C1 segment of cervical spinal cord (tissue), 14 donors: ENCODE measurements around the gene KDF1.

Experiments
- DNase-seq, 14 donors: peaks; one replicate each; lab custom pipeline; 2025; lab: John Stamatoyannopoulos, UW

KDF1 gene

GRCh38 chr1:26915204-26915842 lies 44.9 kb downstream of the KDF1 start:
- DNase-seq: peak in 1 of 14 donors; percentile 48

GRCh38 chr1:26913754-26914619 lies 46.3 kb downstream of the KDF1 start, which contains the start of gene NR0B2:
NR0B2 (minus strand) TSS chr1:26913975; CDS start chr1:26913940, 35 bp downstream.
- peak in 1 of 14 donors; percentile 65 for DNase-seq

DNA sequence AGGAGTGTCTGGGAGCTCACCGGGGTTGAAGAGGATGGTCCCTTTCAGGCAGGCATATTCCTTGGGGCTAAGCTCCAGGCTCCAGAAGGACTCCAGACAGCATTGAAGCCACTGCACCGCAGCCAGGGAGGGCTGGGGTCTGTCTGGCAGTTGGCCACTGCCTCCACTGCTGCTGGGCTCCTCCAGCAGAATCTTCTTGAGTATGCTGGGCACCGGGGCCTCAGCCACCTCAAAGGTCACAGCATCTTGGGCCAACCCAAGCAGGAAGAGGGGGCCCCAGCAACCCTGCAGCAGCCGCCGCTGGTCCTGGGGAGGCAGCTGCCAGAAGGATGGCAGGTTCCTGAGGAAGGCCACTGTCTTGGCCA lies 46.9 kb downstream of the KDF1 start:
- no peak for DNase-seq

GRCh38 chr1:26912147-26912490 lies 48.1 kb downstream of the KDF1 start:
- DNase-seq: no peak

DNA sequence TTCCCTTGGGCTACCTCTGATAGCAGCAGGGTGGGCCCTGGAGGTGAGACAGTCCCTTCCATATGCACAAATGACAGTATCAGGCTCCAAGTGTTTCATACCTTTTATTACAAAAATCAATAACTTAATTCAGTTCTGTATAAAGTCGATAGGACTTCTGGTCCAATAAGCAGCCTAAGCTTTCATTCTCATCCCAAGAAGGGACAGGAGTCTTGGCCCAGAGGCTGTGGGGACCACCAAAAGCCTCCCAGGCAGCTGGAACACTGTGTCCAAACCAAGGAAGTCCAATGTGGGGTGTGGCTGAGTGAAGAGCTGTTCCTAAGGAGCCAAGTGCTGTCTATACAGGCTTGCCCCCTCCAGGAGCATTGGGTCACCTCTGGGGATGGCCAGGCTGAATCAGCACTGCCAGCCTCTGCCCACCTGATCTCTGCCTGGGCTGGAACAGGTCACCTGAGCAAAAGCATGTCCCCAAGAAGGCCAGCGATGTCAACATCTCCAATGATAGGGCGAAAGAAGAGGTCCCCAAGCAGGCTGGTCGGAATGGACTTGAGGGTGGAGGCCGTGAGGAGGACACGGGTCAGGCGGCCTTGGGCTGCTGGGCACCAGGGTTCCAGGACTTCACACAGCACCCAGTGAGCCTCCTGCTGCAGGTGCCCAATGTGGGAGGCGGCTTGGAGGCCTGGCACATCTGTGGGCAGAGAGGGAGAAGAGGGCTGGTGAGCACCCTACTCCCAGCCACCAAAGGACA lies 48.7 kb downstream of the KDF1 start:
- DNase-seq: no peak

DNA sequence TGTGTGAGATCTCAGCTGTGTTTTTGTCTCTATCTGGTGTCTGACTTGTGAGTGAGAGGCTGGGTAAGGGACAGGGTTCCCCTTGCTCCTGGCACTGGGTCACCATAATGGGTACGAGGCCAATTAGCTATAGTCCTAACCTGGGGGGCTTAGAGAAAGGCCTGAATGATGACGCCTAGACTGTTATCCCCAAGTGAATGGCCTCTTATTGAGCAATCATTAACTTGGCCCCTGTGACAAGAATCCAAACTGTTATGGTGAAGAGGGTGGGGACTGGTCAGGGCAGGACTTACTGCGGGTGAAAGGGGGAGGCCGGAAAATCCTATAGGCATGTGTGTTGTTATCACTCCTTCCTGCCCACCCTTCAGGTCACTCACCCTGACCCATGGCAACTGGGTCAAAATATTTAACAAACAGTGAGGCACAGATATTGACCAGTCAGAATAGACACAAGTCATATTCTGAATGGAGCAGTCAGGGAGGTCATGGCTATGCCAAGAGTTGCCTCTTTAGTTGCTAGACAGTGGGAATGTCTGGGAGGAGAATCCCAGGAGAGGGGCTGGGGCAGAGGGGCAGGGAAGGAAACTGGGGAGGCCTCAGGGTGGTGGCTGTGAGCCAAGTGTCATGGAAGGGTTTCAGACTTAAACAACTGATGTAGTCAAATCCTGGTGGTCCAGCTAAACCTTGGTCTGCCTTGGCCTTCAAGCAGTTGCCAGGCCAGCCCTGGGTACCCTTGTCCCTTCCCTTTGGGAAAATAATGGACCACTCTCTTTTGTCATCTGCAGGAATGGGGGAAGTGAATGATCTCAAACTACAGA lies 49.7 kb downstream of the KDF1 start:
- DNase-seq: no peak

- no peak for DNase-seq
These were observed 50.3 kb downstream of the KDF1 start for GRCh38 chr1:26909951-26910342.

DNA sequence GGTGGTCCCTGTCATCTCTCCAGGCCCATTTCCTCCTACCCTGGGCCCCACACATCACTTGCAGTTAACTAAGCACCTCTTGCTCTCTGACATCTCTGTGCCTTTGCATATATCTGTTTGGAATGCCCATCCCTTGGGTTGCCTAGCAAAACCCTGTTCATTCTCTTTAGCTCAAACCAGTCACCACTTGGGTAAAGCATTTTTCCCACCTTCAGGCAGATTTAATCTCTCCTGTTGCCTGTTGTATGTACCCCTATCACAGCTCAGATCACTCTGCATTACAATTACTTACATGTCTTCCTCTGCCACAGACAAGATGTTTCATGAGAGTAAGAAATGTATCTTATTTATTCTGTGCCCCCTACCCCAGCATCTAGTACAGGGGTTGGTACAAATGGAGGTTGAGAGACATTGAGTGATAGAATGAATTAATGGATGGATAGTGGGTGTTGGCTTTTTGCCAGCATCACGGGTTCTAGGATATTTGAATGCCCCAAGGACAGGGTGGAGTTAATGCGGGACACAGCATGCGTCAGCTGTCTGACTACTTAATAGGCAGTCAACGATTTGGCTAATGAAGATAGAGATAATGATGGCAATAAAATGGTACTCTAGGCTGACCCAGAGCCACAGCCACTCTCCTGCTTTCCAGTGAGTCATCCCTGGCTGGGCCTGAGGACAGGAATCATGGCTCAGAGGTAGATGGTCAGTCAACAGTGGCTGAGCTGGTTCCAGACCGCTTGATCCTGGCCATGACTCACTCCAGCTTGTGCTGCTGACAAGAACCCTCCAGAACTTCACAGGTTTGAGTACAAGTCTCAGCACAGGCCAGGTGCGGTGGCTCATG lies 53.0 kb downstream of the KDF1 start:
- no peak for DNase-seq

GRCh38 chr1:26900815-26901511 lies 59.3 kb downstream of the KDF1 start:
- DNase-seq: no peak

DNA sequence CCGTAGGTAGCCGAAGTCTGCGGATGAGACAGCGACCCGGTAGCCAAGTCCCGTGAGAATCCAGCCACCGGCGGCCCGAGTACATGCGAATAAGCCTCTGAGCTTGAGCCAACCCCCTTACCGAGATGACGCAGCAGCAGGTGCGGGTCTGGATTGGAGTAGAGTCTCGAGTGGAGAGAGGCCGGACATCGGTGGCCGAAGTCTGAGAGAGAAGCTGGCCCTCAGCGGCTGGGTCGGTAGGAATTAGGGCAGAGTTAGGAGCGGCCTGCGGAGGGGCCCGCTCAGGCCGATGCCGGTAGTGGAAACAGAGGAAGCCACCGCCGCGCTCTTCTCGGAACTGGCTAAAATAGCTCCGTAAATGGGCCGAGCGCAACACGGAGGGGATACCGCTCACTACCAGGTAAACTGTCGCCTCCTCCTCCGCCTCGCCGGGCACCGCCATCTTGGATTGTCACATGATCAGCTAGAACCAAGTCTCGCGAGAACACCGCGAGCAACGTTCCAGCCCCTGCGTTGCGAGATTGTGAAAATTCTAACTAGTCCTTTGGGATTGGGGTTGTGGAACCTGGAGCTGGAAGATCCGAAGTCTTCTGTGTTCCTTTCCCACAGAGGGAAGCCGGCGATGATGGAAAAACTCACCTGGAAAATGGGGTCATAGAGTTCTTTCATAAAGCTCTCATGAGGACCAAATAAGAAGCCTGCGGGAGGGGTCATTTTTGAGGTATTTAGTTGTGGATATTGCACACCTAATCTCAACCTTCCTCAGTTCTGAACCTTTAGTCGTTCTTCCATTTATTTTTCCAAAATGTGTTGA lies 60.1 kb downstream of the KDF1 start, which contains the start of gene GPATCH3:
Gene GPATCH3, minus strand, starts transcription at position 467 of the 814 bp plus-strand sequence. Its CDS starts 25 bp downstream, at position 442.
- peak; percentile 14 to 86 (median 74) for DNase-seq
